Parathyroid adenoma (tissue), 2 donors: Measurements from ENCODE around the gene THSD4.

Experiments used
- H2AFZ ChIP-seq: fragments of 300-600 bp; sonication (generic); one replicate; pipeline ENCODE4 v1.7.0; 2017; ENCODE audit warnings: antibody characterized with exemption, mild to moderate bottlenecking
- H3K27ac ChIP-seq: fragments of 300-600 bp; sonication (generic); one replicate; pipeline ENCODE4 v1.7.0; 2017
- H3K27me3 ChIP-seq: fragments of 300-600 bp; sonication (generic); one replicate; pipeline ENCODE4 v1.7.0; 2017; ENCODE audit warnings: low read length; ENCODE audit not compliant: control insufficient read depth, insufficient read depth
- H3K36me3 ChIP-seq: fragments of 300-600 bp; sonication (generic); one replicate; pipeline ENCODE4 v1.7.0; 2017; ENCODE audit warnings: low read length; ENCODE audit not compliant: control insufficient read depth, insufficient read depth
- H3K4me1 ChIP-seq: fragments of 300-600 bp; sonication (generic); one replicate; pipeline ENCODE4 v1.7.0; 2017; ENCODE audit warnings: control low read depth
- H3K4me2 ChIP-seq: fragments of 300-600 bp; sonication (generic); one replicate; pipeline ENCODE4 v1.7.0; 2017; ENCODE audit warnings: low read length
- H3K4me3 ChIP-seq: fragments of 300-600 bp; sonication (generic); one replicate; pipeline ENCODE4 v1.7.0; 2017; ENCODE audit warnings: low read depth, low read length
- H3K79me2 ChIP-seq: fragments of 300-600 bp; sonication (generic); one replicate; pipeline ENCODE4 v1.7.0; 2017; ENCODE audit warnings: control low read depth
- H3K9ac ChIP-seq: fragments of 300-600 bp; sonication (generic); one replicate; pipeline ENCODE4 v1.7.0; 2017; ENCODE audit warnings: mild to moderate bottlenecking
- H3K9me3 ChIP-seq: fragments of 300-600 bp; sonication (generic); one replicate; pipeline ENCODE4 v1.7.0; 2017; ENCODE audit warnings: low read length; ENCODE audit not compliant: control insufficient read depth
- TF ChIP-seq, protein P1 (sequence below): fragments of 300-600 bp; sonication (generic); IDR thresholded peaks from one replicate; pipeline ENCODE4 v1.7.0; 2017; ENCODE audit warnings: antibody characterized with exemption, mild to moderate bottlenecking
- donor health status: primary hyperparathyroidism.

Gene THSD4

GRCh38 chr15:71813723-71814470 lies 698.6 kb downstream of the THSD4 start:
- Histone ChIP-seq H3K4me1 (no peaks in the 10 kb centered on the region), H3K27ac (no peak overlapping the region), H3K9ac (no peak overlapping the region), H3K79me2 (no peaks in the 10 kb centered on the region), H3K4me2 (no peak overlapping the region), H3K4me3 (no peak overlapping the region), H3K36me3 (no peaks in the 10 kb centered on the region), H3K27me3 (no peaks in the 10 kb centered on the region), H3K9me3 (no peaks in the 10 kb centered on the region), H2AFZ (no peak overlapping the region)
- TF ChIP-seq, protein P1, sequence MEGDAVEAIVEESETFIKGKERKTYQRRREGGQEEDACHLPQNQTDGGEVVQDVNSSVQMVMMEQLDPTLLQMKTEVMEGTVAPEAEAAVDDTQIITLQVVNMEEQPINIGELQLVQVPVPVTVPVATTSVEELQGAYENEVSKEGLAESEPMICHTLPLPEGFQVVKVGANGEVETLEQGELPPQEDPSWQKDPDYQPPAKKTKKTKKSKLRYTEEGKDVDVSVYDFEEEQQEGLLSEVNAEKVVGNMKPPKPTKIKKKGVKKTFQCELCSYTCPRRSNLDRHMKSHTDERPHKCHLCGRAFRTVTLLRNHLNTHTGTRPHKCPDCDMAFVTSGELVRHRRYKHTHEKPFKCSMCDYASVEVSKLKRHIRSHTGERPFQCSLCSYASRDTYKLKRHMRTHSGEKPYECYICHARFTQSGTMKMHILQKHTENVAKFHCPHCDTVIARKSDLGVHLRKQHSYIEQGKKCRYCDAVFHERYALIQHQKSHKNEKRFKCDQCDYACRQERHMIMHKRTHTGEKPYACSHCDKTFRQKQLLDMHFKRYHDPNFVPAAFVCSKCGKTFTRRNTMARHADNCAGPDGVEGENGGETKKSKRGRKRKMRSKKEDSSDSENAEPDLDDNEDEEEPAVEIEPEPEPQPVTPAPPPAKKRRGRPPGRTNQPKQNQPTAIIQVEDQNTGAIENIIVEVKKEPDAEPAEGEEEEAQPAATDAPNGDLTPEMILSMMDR: no peak

DNA sequence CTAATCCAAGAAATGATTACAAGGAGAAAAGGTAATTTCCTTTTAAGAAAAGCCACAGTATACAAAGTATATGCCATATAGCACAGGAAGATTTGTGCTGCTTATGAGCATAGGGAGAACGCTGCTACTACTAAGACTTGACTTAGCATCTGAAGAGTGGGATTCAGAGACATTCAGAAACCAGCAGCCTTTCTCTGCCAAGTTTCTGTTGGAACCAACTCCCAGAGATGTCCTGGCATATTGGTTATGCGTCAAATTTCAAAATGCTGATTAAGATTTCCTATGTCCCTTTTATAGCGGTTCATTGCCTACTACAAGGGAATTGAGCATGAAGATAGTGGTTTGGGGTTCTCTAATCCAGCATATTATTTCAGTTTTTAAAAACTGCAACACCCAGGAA lies 700.0 kb downstream of the THSD4 start:
- H3K4me2 ChIP-seq: no peak overlapping the region
- TF ChIP-seq, protein P1: no peak

GRCh38 chr15:71817351-71817750 lies 702.1 kb downstream of the THSD4 start:
- Histone ChIP-seq H3K79me2 (no peaks in the 10 kb centered on the region), H3K4me3 (no peak overlapping the region)

More for the DNA sequence above, 700.0 kb downstream of the THSD4 start:
- no peaks in the 10 kb centered on the region for H3K4me1 ChIP-seq
- no peak overlapping the region for H2AFZ ChIP-seq
- H3K27ac ChIP-seq: no peak overlapping the region
- H3K27me3 ChIP-seq: no peaks in the 10 kb centered on the region
- no peaks in the 10 kb centered on the region for H3K36me3 ChIP-seq
- no peaks in the 10 kb centered on the region for H3K79me2 ChIP-seq
- H3K4me3 ChIP-seq: no peak overlapping the region
- H3K9ac ChIP-seq: no peak overlapping the region
- no peaks in the 10 kb centered on the region for H3K9me3 ChIP-seq

GRCh38 chr15:71820127-71820526 lies 704.9 kb downstream of the THSD4 start:
- H3K36me3 ChIP-seq: no peaks in the 10 kb centered on the region
- no peaks in the 10 kb centered on the region for H3K4me1 ChIP-seq
- H3K4me2 ChIP-seq: no peak overlapping the region
- no peaks in the 10 kb centered on the region for H3K9me3 ChIP-seq
- no peak overlapping the region for H3K27ac ChIP-seq
- no peaks in the 10 kb centered on the region for H3K79me2 ChIP-seq
- no peak overlapping the region for H2AFZ ChIP-seq
- TF ChIP-seq, protein P1: no peak
- H3K4me3 ChIP-seq: no peak overlapping the region
- H3K27me3 ChIP-seq: no peaks in the 10 kb centered on the region
- no peak overlapping the region for H3K9ac ChIP-seq

More at GRCh38 chr15:71817351-71817750, 702.1 kb downstream of the THSD4 start:
- Histone ChIP-seq H2AFZ (no peak overlapping the region), H3K9ac (no peak overlapping the region), H3K9me3 (no peaks in the 10 kb centered on the region), H3K4me1 (no peaks in the 10 kb centered on the region), H3K27me3 (no peaks in the 10 kb centered on the region), H3K4me2 (no peak overlapping the region), H3K27ac (no peak overlapping the region), H3K36me3 (no peaks in the 10 kb centered on the region)
- TF ChIP-seq, protein P1: no peak

- H3K27ac ChIP-seq: no peak overlapping the region
These were observed 706.4 kb downstream of the THSD4 start for GRCh38 chr15:71821547-71822129.

More at GRCh38 chr15:71821547-71822129, 706.4 kb downstream of the THSD4 start:
- H3K9ac ChIP-seq: no peak overlapping the region
- no peaks in the 10 kb centered on the region for H3K36me3 ChIP-seq
- no peaks in the 10 kb centered on the region for H3K79me2 ChIP-seq
- H3K4me1 ChIP-seq: no peaks in the 10 kb centered on the region
- TF ChIP-seq, protein P1: no peak
- no peak overlapping the region for H2AFZ ChIP-seq
- no peaks in the 10 kb centered on the region for H3K27me3 ChIP-seq
- H3K4me3 ChIP-seq: no peak overlapping the region
- H3K9me3 ChIP-seq: no peaks in the 10 kb centered on the region
- H3K4me2 ChIP-seq: no peak overlapping the region
